Stimulated activated naive B cell treated with anti-CD40 and anti-IgM and Interleukin-4, amounts not matched to agents 10 μg/mL and 1 μg/mL and 100 μg/mL, for 72 hours (primary cell): ENCODE measurements around the gene NOXO1.
A peak's percentile ranks its signal among the peaks of the same experiment; 100 is the strongest.
"Not testable (repeated sequence)": the region's sequence is repeated elsewhere in the genome, so short reads cannot be mapped to it uniquely, and the experiment has no call there.

Experiments used
- ATAC-seq, 2 donors: fragments of 150-1000 bp; cut with Tn5 transposase; replicated peaks; 2 replicates each; pipeline ENCODE4 v1.10.0; 2021; ENCODE audit warnings: moderate library complexity in 1 of 2
- DNase-seq: peaks from one replicate; pipeline ENCODE4 v3.0.0; 2021
- H3K27ac Mint-ChIP-seq: one replicate; pipeline ENCODE4 v1.8.0; 2022; ENCODE audit warnings: mild to moderate bottlenecking, mixed read lengths
- H3K27me3 Mint-ChIP-seq, 2 donors: one replicate each; pipeline ENCODE4 v1.8.0; 2022; ENCODE audit warnings: mixed read lengths in 2 of 2
- H3K36me3 Mint-ChIP-seq, 2 donors: one replicate each; pipeline ENCODE4 v1.8.0; 2022; ENCODE audit warnings: mixed read lengths in 2 of 2, mild to moderate bottlenecking in 1 of 2
- H3K4me1 Mint-ChIP-seq, 2 donors: one replicate each; pipeline ENCODE4 v1.8.0; 2022; ENCODE audit warnings: mixed read lengths in 2 of 2, mild to moderate bottlenecking in 1 of 2
- H3K4me3 Mint-ChIP-seq, 2 donors: one replicate each; pipeline ENCODE4 v1.8.0; 2022; ENCODE audit warnings: mild to moderate bottlenecking in 2 of 2, mixed read lengths in 2 of 2, moderate library complexity in 1 of 2
- H3K9me3 Mint-ChIP-seq, 2 donors: one replicate each; pipeline ENCODE4 v1.8.0; 2022; ENCODE audit warnings: mixed read lengths in 2 of 2, mild to moderate bottlenecking in 1 of 2

NOXO1 gene

DNA sequence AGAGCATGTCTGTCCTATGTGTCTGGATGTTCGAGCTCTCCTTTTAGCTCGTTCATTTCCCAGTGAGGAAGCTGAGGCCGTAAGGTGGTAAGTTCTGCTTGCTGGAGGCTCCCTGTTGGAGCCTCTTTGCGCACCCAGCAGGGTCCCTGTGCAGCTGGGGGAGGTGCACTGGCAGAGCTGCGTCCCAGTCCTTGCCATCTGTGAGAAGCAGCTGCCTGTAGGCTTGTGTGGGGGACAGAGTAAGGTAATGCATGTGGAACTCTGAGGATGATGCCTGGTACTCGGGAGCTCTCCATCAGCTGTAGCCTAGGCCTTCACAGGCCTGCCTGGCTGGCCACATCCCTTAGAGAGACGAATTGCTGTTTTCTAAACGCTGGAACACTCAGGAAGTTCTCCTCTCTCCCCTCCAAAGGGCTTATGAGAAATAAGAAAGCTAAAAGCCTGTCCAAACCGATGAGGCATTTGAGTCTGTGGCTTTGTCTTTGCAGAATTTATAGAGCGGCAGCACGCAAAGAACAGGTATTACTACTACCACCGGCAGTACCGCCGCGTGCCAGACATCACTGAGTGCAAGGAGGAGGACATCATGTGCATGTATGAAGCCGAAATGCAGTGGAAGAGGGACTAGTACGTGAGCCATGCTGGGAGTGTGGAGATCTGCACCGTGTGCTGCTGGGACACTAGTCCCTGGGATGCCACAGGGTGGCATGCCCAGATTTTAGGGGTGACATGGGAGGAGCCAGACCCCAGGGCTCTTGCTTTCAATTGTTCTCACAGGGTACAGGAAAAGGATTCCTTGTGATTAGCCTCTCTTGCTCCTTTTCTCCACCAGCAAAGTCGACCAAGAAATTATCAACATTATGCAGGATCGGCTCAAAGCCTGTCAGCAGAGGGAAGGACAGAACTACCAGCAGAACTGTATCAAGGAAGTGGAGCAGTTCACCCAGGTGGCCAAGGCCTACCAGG is 20.3 kb downstream of the NOXO1 start:
- H3K27me3 Mint-ChIP-seq: no peaks in the 10 kb centered on the region
- peak overlapping the region; percentile 99 for H3K27ac Mint-ChIP-seq
- peaks cover 38 to 57% of the 10 kb centered on the region in 2 donors for H3K36me3 Mint-ChIP-seq
- ATAC-seq: peak in 1 of 2 donors; percentile 7
- no peaks in the 10 kb centered on the region for H3K9me3 Mint-ChIP-seq
- H3K4me1 Mint-ChIP-seq: peaks cover 39 to 63% of the 10 kb centered on the region in 2 donors
- no peak for DNase-seq
- H3K4me3 Mint-ChIP-seq: peak overlapping the region; percentile 97

DNA sequence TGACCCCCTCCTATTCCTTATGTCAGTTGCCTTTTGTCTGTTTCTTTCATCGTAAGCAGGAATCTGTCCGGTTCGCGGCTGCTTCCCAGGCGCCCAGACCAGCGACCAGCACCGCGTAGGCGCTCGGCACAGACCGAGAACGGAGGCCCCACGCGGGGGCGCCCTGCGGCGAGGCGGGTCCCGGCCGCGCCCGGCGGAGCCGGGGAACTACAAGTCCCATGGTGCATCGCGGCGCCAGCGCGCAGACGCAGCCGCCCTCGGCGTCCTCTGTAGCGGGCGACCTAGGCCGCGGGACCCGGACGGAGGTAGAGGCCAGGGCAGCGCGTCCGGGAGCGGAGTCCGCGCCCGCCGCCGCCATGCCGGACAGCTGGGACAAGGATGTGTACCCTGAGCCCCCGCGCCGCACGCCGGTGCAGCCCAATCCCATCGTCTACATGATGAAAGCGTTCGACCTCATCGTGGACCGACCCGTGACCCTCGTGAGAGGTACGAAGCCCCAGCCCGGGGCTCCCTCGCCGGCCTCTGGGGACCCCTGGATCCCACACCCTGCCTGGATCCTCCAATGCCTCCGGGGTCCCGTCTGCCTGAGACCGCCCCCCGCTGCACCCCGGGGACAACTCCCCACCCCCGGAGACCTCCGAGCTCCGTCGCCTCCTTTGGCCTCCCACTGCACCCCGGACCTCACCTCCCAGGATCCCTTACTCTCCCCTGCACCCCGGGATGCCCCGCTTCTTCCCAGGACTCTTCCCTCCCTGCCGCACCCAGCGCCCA is 21.8 kb downstream of the NOXO1 start, which contains the start of gene NDUFB10:
Gene NDUFB10 (plus strand): TSS at position 270 of the 771 bp plus-strand sequence. CDS start 87 bp downstream, at position 357.
- Mint-ChIP-seq H3K4me1 (peaks cover 36 to 53% of the 10 kb centered on the region in 2 donors), H3K4me3 (peak within 1 kb of the TSS; percentile 97), H3K27me3 (no peaks in the 10 kb centered on the region), H3K36me3 (peaks cover 30 to 44% of the 10 kb centered on the region in 2 donors), H3K27ac (peak within 1 kb of the TSS; percentile 99), H3K9me3 (no peaks in the 10 kb centered on the region)
- DNase-seq (peak; percentile 89), ATAC-seq (peak; percentile 78 to 87)

DNA sequence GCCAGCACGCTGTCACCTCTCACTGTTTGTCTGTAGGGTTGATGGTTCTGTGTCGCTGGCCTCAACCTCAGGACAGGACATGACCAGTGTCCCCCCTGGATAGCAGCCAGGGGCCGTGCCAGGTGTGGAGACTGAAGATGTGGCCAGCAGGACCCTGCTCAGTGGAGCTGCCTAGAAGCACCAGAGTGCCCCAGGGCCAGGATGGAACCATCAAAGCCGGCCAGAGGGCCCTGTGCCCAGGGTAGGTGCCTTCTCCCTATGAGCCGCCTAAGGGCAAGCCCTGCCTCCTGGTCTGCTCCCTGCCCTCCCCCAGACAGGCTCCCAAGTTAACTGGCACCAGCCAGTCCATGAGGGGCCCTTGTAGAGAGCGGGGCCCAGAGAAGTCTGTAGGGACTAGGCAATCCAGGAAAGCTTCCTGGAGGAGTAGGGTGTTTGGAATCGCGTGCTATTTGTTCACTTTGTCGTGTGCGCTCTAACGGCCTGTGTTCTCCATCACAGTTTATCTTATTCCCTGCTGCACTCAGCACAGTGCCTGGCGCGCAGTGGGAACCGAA is 22.5 kb downstream of the NOXO1 start:
- Mint-ChIP-seq H3K27me3 (no peaks in the 10 kb centered on the region), H3K4me3 (peak overlapping the region; percentile 97), H3K27ac (peak overlapping the region; percentile 99), H3K4me1 (peaks cover 34 to 47% of the 10 kb centered on the region in 2 donors), H3K36me3 (peaks cover 25 to 38% of the 10 kb centered on the region in 2 donors), H3K9me3 (no peaks in the 10 kb centered on the region)
- peak in 1 of 2 donors; percentile 1 for ATAC-seq
- DNase-seq: no peak

DNA sequence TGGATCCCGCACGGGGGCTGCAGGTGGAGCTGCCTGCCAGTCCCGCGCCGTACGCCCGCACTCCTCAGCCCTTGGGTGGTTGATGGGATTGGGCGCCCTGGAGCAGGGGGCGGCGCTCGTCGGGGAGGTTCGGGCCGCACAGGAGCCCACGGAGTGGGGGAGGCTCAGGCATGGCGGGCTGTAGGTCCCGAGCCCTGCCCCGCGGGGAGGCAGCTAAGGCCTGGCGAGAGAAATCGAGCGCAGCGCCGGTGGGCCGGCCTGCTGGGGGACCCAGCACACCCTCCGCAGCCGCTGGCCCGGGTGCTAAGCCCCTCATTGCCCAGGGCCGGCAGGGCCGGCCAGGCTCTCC is 23.2 kb downstream of the NOXO1 start:
- H3K27me3 Mint-ChIP-seq: not testable (repeated sequence)
- peaks cover 18 to 31% of the 10 kb centered on the region in 2 donors for H3K36me3 Mint-ChIP-seq

DNA sequence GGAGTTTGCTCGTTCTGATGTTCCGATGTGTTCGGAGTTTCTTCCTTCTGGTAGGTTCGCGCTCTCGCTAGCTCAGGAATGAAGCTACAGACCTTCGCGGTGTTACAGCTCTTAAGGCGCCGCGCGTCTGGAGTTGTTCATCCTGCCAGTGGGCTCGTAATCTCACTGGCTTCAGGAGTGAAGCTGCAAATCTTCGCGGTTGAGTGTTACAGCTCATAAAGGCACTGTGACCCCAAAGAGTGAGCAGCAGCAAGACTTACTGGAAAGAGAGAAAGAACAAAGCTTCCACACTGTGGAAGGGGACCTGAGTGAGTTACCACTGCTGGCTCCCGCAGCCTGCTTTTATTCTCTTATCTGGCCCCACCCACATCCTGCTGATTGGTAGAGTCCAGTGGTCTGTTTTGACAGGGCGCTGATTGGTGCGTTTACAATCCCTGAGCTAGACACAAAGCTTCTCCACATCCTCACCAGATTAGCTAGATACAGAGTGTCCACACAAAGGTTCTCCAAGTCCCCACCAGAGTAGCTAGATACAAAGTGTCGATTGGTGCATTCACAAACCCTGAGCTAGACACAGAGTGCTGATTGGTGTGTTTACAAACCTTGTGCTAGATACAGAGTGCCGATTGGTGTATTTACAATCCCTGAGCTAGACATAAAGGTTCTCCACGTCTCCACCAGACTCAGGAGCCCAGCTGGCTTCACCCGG is 23.7 kb downstream of the NOXO1 start:
- Mint-ChIP-seq H3K36me3 (peaks cover 13 to 26% of the 10 kb centered on the region in 2 donors), H3K4me1 (peaks cover 22 to 35% of the 10 kb centered on the region in 2 donors)
- not testable (repeated sequence) for H3K27ac Mint-ChIP-seq, H3K27me3 Mint-ChIP-seq, H3K4me3 Mint-ChIP-seq, H3K9me3 Mint-ChIP-seq, DNase-seq, ATAC-seq

More for the DNA sequence above, 23.2 kb downstream of the NOXO1 start:
- not testable (repeated sequence) for H3K27ac Mint-ChIP-seq, DNase-seq, ATAC-seq, H3K4me3 Mint-ChIP-seq, H3K9me3 Mint-ChIP-seq
- H3K4me1 Mint-ChIP-seq: peaks cover 27 to 40% of the 10 kb centered on the region in 2 donors

DNA sequence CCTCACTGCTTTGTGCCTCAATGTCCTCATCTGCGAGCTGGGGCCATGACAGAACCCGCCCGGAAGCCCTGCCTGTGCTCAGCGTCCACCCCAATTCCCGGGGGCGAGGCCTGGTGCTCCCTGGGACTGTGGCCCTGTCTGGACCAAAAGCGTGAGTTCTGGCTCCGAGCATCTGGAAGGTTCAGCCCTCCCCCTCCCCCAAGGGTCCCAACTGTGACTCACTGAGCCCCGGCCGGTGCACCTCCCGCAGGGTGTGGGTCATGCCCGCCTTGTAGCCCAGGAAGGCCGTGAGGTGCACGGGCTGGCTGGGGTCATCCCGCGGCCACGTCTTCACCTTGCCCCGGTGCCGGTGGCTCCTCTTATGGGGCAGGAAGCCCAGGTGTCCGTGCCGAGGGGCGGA is 27.5 kb downstream of the NOXO1 start:
- no peaks in the 10 kb centered on the region for H3K36me3 Mint-ChIP-seq
- H3K4me1 Mint-ChIP-seq: peaks cover 0 to 1% of the 10 kb centered on the region in 2 donors
- no peak overlapping the region for H3K27ac Mint-ChIP-seq
- no peaks in the 10 kb centered on the region for H3K9me3 Mint-ChIP-seq
- ATAC-seq: no peak
- H3K4me3 Mint-ChIP-seq: no peak overlapping the region
- no peak for DNase-seq
- H3K27me3 Mint-ChIP-seq: peaks cover 4 to 5% of the 10 kb centered on the region in 2 donors

DNA sequence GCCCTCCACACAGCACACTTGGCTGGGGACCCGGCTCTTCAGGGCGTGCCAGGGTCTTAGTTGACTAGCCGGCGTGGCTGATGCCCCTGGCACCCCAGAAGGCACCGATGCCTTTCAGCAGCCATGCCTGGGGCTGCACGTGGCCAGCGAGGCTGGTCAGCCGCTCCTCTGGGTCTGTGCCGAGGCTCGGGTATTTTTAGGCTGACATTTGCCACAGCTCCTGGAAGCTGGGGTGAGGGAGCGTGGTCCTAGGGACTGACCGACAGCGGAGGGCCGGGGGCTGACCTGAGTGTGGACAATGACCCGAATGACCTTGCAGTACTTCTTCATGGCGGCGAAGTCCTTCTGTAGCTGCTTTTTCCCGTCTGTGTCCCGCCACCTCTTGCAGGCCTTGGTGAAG is 30.7 kb downstream of the NOXO1 start:
- Mint-ChIP-seq H3K27ac (no peak overlapping the region), H3K4me1 (peaks cover 0 to 2% of the 10 kb centered on the region in 2 donors), H3K9me3 (no peaks in the 10 kb centered on the region), H3K36me3 (no peaks in the 10 kb centered on the region), H3K4me3 (no peak overlapping the region), H3K27me3 (peaks cover 4 to 5% of the 10 kb centered on the region in 2 donors)
- DNase-seq (no peak), ATAC-seq (no peak)

DNA sequence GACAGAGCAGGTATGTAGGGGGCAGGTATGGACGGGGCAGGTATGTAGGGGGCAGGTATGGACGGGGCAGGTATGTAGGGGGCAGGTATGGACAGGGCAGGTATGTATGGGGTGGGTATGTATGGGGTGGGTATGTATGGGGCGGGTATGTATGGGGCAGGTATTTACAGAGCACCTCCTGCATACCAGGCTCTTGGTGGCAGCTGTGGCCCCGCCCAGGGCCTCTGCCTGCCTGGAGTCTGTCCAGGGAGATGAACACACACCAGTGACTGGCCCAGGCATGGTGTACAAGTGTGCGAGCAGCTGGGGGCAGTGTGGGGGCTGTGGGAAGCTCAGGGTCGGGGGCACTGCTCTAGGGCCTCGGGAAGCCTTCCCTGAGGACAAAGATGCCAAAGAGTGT is 31.2 kb downstream of the NOXO1 start:
- Mint-ChIP-seq H3K4me1 (peaks cover 0 to 2% of the 10 kb centered on the region in 2 donors), H3K27me3 (peaks cover 4 to 5% of the 10 kb centered on the region in 2 donors), H3K9me3 (no peaks in the 10 kb centered on the region), H3K36me3 (no peaks in the 10 kb centered on the region), H3K27ac (no peak overlapping the region), H3K4me3 (no peak overlapping the region)
- DNase-seq: no peak
- no peak for ATAC-seq

DNA sequence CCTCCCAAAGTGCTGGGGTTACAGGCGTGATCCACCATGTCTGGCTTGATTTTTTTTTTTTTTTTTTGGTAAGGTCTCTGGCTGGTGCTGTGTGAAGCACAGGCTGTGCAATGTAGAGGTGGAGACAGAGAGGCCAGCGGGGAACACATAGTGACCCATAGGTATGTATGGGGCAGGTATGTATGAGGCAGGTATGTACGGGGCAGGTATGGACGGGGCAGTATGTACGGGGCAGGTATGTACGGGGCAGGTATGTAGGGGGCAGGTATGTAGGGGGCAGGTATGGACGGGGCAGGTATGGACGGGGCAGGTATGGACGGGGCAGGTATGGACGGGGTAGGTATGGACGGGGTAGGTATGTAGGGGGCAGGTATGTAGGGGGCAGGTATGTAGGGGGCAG is 31.8 kb downstream of the NOXO1 start:
- DNase-seq (no peak), ATAC-seq (no peak)
- Mint-ChIP-seq H3K4me3 (no peak overlapping the region), H3K4me1 (peaks cover 0 to 2% of the 10 kb centered on the region in 2 donors), H3K36me3 (no peaks in the 10 kb centered on the region), H3K27ac (no peak overlapping the region), H3K9me3 (no peaks in the 10 kb centered on the region), H3K27me3 (peaks cover 4 to 5% of the 10 kb centered on the region in 2 donors)

DNA sequence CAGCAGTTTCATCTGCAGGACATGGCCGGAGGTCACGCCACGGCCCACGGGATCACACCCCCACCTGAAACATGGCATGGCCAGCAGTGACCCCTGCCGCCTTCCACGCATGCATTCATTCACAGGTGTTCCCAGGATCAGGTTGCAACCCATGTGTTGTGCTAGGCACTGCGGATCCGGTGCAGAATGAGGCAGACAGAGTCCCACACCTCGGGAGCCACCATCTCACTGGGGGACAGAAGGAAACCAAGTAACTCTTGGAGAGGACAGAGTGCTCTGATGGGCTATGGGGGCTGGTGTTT is 33.9 kb downstream of the NOXO1 start:
- Mint-ChIP-seq H3K27ac (no peak overlapping the region), H3K27me3 (peaks cover 0 to 4% of the 10 kb centered on the region in 2 donors), H3K9me3 (no peaks in the 10 kb centered on the region), H3K36me3 (no peaks in the 10 kb centered on the region), H3K4me1 (peaks cover 5 to 7% of the 10 kb centered on the region in 2 donors), H3K4me3 (no peak overlapping the region)
- DNase-seq (no peak), ATAC-seq (no peak)

DNA sequence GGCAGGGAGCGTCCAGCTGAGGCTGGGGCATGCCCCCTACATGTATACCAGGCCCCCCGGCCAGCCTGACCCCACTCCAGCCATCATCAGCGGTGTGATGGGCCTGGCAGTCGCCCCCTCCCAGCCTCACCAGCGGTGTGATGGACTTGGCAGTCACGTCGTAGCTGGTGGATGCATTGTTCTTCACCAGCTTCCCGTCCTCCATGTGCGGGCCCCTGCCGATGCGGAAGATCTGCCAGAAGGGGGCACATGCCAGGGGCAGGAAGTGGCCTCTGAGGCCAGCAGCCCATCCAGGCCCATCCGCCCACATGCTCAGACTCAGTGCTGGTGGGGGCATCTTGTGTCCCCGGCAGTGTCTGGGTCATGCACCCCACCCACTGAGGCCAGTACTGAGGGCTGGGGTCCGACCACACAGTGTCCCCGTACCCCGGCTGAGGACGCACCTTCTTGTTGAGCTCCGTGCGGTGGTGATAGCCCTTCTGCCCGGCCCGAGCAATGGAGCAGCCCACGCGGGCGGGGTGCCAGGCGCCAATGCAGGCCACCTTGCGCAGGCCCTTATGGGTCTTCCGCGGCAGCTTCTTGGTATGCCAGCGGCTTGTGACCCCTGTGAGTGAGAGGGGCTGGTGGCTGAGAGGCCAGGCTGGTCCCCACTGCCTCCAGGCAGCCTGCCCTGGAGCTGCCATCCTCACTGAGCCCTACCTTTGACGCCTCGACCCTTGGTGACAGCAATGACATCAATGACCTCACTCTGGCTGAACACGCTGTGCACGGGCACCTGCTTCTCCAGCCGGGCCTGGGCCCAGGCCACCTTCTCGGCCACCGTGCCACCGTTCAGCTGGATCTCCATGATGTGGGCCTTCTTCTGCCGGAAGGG is 34.5 kb downstream of the NOXO1 start:
- Mint-ChIP-seq H3K27ac (no peak overlapping the region), H3K4me1 (peaks cover 10 to 13% of the 10 kb centered on the region in 2 donors)

DNA sequence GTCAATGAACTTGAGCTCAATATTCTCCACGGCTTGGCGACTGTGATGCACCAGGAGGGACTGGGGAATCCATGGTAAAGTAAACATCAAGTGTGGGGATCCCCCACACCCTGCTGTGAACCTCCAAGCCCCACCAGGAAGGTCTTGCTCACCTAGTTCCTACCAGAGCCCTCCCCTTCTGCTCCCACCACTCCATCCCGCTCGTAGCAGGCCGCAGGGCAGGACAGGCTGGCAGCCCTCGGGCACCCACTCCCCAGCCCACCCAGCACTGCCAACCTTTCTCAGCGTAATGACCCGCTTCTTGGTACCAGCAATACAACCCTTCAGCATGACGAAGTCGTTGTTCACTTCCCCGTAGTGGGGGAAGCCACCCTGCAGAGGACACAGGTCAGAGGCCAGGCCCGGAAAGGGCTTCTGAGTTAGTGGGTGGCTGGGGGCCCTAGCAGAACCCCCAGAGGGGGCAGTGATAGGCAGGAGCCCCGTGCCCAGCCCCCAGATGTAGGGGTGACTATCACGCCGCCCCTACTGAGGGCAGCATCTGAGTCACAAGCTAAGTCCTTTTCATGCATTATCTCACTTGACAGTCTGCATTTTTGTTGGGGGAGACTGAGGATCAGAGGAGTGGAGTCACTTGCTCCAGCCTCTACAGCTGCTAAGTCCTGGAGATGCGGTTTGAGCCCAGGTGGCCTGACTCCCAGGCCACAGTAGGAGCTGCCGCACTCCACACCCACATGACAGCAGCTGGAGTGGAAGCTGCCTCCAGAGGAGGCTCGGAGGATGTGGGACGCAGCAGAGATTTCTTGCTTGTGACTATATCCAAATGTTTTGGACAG is 35.5 kb downstream of the NOXO1 start:
- Mint-ChIP-seq H3K4me1 (peaks cover 14 to 23% of the 10 kb centered on the region in 2 donors), H3K36me3 (no peaks in the 10 kb centered on the region), H3K27me3 (no peaks in the 10 kb centered on the region), H3K4me3 (no peak overlapping the region), H3K9me3 (no peaks in the 10 kb centered on the region), H3K27ac (no peak overlapping the region)
- no peak for DNase-seq
- no peak for ATAC-seq

More for the DNA sequence above, 34.5 kb downstream of the NOXO1 start:
- peaks cover 0 to 4% of the 10 kb centered on the region in 2 donors for H3K27me3 Mint-ChIP-seq
- ATAC-seq (no peak), DNase-seq (no peak)
- no peaks in the 10 kb centered on the region for H3K36me3 Mint-ChIP-seq
- no peaks in the 10 kb centered on the region for H3K9me3 Mint-ChIP-seq
- H3K4me3 Mint-ChIP-seq: no peak overlapping the region
